Omental fat pad (tissue), 4 donors: Measurements from ENCODE around the gene RANBP3L. TPM values are rescaled to one million over a fixed set of nuclear protein-coding genes. Genes with fewer than 3 reads are reported as not detected.
A peak's percentile ranks its signal among the peaks of the same experiment; 100 is the strongest.
"Not testable (repeated sequence)": the region's sequence is repeated elsewhere in the genome, so short reads cannot be mapped to it uniquely, and the experiment has no call there.

Experiments used
- ATAC-seq: fragments of 150-250 bp; one replicate; pipeline ENCODE4 v1.9.1; 2016; ENCODE audit warnings: mild to moderate bottlenecking, moderate library complexity; ENCODE audit not compliant: low FRiP score
- DNase-seq: peaks from one replicate; pipeline ENCODE4 v3.0.0-alpha.2; 2019; ENCODE audit warnings: low spot score
- CTCF ChIP-seq, 3 donors: fragments of 450-650 bp; IDR thresholded peaks; one replicate each; pipeline ENCODE4 v1.5.1; 2016 to 2017; ENCODE audit warnings: antibody characterized with exemption in 3 of 3, mild to moderate bottlenecking in 3 of 3, moderate library complexity in 2 of 3
- total RNA-seq, 4 donors: library from RNA; depleted of rRNA; stranded (reverse); fragments of >200 nt; gene quantifications; one replicate each; pipeline ENCODE4 v1.1.0, GENCODE V29; 2016

RANBP3L gene
- 10 to 100 TPM in 1 of 4 donors, 1 to 10 TPM in 2, under 1 TPM in 1; 0.50 to 10.6 (median 2.8) TPM for total RNA-seq

- DNase-seq (no peak), ATAC-seq (peak; percentile 80)
- no peak for TF ChIP-seq CTCF (IDR thresholded peaks at IDR 0.05)
These were observed at the start of gene RANBP3L for GRCh38 chr5:36301858-36302603. Gene RANBP3L (minus strand): TSS chr5:36301902. CDS start chr5:36301416, 486 bp downstream.

- no peak for ATAC-seq
- no peak for TF ChIP-seq CTCF (IDR thresholded peaks at IDR 0.05)
- DNase-seq = no peak
These were observed 45.4 kb upstream of the RANBP3L start for GRCh38 chr5:36346896-36347690.

- no peak for DNase-seq
- ATAC-seq = no peak
- TF ChIP-seq CTCF (IDR thresholded peaks at IDR 0.05) = no peak
These were observed 43.2 kb upstream of the RANBP3L start for GRCh38 chr5:36344899-36345298.

- ATAC-seq, DNase-seq: not testable (repeated sequence)
These were observed 40.0 kb upstream of the RANBP3L start for GRCh38 chr5:36341720-36342119.

- no peak for TF ChIP-seq CTCF (IDR thresholded peaks at IDR 0.05)
- ATAC-seq (no peak), DNase-seq (no peak)
These were observed 35.9 kb upstream of the RANBP3L start for GRCh38 chr5:36337597-36337996.

- ATAC-seq (no peak), DNase-seq (no peak)
- no peak for TF ChIP-seq CTCF (IDR thresholded peaks at IDR 0.05)
These were observed 32.6 kb upstream of the RANBP3L start for GRCh38 chr5:36334315-36334714.

GRCh38 chr5:36332720-36333119 is 31.0 kb upstream of the RANBP3L start:
- not testable (repeated sequence) for DNase-seq, ATAC-seq

GRCh38 chr5:36325196-36325595 is 23.5 kb upstream of the RANBP3L start:
- DNase-seq = no peak
- no peak for ATAC-seq
- TF ChIP-seq CTCF (IDR thresholded peaks at IDR 0.05) = no peak
